ENCODE results near the gene COL9A3. TPM values are rescaled to one million over a fixed set of nuclear protein-coding genes. Genes with fewer than 3 reads are reported as not detected.

COL9A3 gene
- polyA plus RNA-seq, 1 donor, result 10.6 TPM

GRCh38 chr20:62778601-62779416 is 38.0 kb upstream of the COL9A3 start:
- no peak for DNase-seq

GRCh38 chr20:62779417-62779685 is 37.5 kb upstream of the COL9A3 start:
- DNase-seq, result no peak

GRCh38 chr20:62780204-62780603 is 36.6 kb upstream of the COL9A3 start:
- no peak for DNase-seq

GRCh38 chr20:62780696-62781095 is 36.2 kb upstream of the COL9A3 start:
- DNase-seq, result no peak

GRCh38 chr20:62782149-62782892 is 34.5 kb upstream of the COL9A3 start:
- DNase-seq, result no peak

- DNase-seq, result no peak
Observed at GRCh38 chr20:62782893-62783278, 34.0 kb upstream of the COL9A3 start.

- no peak for DNase-seq
Observed at GRCh38 chr20:62784497-62784896, 32.4 kb upstream of the COL9A3 start.

GRCh38 chr20:62785393-62785792 is 31.5 kb upstream of the COL9A3 start:
- DNase-seq, result no peak

- DNase-seq, result no peak
Observed at GRCh38 chr20:62786157-62786556, 30.7 kb upstream of the COL9A3 start.

- no peak for DNase-seq
Observed at GRCh38 chr20:62787321-62787720, 29.5 kb upstream of the COL9A3 start.

GRCh38 chr20:62787866-62788265 is 29.0 kb upstream of the COL9A3 start:
- no peak for DNase-seq

GRCh38 chr20:62788607-62789006 is 28.2 kb upstream of the COL9A3 start:
- no peak for DNase-seq

- no peak for DNase-seq
Observed at GRCh38 chr20:62790075-62790474, 26.8 kb upstream of the COL9A3 start.

GRCh38 chr20:62791301-62792181 is 25.3 kb upstream of the COL9A3 start:
- DNase-seq, result peak; percentile 87

GRCh38 chr20:62792182-62792939 is 24.5 kb upstream of the COL9A3 start:
- DNase-seq, result no peak

- DNase-seq, result no peak
Observed at GRCh38 chr20:62792940-62793756, 23.7 kb upstream of the COL9A3 start.

- no peak for DNase-seq
Observed at GRCh38 chr20:62793757-62794006, 23.2 kb upstream of the COL9A3 start.

GRCh38 chr20:62794007-62794724 is 22.7 kb upstream of the COL9A3 start:
- DNase-seq, result peak; percentile 97

- DNase-seq, result peak; percentile 59
Observed at GRCh38 chr20:62795023-62795761, 21.7 kb upstream of the COL9A3 start.

- no peak for DNase-seq
Observed at GRCh38 chr20:62796699-62797491, 20.0 kb upstream of the COL9A3 start.

Data from hindlimb muscle (tissue), 1 donor.